T-helper 2 cell treated with Interferon-gamma antibody and Interleukin-4, amounts not matched to agents 100 ng/mL and 5 ng/mL, for 36 hours (primary cell): ENCODE results near the gene IQSEC1. TPM values are rescaled to one million over a fixed set of nuclear protein-coding genes. Genes with fewer than 3 reads are reported as not detected.

Experiments
- intact Hi-C: fragments of 100-400 bp; cut with micrococcal nuclease; formaldehyde crosslinking; loops from one replicate; pipeline ENCODE4 v1.15.1; 2023
- total RNA-seq: library from RNA; stranded (reverse); gene quantifications from 2 replicates; pipeline ENCODE4 v1.2.3, GENCODE V29; 2022

The IQSEC1 gene
- total RNA-seq, 1 donor from 2014 or later: 50.3 TPM

DNA sequence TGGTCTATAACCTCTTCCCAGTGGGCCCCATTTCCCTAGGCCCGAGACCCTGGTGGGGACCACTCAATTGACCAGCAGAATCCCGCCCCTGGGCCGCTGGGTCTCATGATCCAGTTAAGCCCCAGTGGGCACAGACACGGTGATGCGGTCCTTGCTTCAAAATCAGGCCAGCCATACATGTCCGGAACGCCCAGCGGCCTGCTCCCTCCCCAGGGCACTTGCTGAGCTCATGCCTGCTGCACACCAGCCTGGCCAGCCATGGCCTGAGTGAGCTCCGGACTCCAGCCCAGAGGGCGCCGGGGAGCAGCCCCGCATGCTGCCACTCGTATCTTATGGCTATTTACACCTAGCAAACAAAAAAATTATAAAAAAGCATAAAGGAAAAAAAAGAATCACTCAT is 34.4 kb upstream of the IQSEC1 start:
- intact Hi-C loops: no loop called here

DNA sequence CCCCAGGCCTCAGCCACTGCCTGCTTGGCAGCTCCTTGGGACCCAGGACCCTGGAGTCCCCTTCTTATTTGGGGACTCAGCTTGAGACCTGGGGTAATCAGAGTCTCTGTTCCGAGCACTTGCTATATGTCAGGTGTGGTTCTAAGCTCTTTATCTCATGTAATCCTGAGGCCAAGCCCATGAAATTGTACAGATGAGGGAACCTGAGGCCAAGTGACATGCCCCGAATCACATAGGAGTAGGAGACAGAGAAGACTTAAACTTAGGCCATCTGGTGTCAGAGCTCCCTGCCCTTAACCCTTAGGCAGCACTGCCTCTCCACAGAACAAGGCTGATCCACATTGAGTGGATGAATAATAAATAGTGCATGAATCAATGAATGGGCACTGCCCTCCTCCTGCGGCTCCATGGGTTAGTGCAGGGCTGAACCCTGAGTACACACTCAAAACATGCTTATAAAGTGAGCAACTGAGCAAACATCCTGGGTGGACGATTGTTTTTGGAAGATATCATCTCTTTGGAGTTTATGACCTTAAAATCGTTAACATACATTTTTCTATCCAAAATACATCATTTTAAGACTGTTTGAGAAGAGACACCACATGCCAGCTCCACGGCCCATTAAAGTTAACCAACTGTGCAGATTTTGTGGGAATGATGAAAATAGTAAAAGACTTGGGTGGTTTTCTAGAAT is 33.2 kb upstream of the IQSEC1 start:
- intact Hi-C loops: no loop called here

DNA sequence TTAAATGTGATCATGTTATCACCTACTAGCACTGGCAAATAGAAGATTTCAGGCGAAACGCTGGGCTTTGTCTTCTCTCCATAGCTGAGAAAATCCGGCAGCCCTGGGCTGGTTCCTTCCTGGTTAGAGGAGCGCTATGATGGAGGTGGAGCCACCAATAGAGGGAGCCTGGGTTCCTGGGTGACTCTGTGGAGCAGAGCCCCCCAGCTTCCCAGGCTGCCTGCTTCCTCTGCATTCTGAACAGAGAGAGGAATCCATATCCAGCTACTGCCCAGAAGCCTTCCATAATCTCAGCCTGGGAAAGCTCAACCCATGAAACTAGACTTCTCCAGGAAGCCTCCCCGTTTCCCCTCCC is 32.6 kb upstream of the IQSEC1 start:
- intact Hi-C loops: no loop called here

DNA sequence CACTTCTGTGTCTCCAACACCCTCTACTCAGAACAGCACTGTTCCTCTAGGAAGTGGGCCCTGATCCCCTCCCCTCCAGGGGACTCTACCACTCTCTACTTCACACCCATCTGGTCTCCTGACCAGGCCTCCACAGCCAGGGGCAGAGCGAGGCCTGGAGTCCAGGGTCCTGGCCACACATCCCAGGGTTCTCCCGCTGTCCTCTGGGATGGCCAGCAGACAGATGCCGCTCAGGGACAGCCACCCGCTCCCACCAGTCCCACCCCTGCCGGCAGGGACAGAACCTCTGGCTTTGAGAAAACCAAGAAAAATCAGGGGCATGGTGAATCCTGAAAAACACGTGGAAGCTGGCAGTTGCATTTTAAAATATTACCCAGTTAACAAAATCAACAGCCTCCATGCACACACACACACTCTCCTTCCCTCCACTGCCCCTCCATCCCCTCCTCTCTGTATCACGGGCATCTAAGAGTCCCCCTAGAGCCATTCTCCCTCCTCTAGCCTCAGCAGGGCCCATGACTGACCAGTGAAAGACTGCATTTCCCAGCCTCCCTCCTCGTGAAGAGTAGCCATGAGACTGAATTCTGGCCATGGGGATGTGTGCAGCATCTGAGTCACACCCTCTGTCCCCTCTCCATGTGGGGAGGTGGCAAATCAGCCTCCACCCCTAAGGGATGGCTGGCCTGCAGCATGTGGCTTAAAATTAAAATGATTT is 32.1 kb upstream of the IQSEC1 start:
- intact Hi-C loops: no loop called here

DNA sequence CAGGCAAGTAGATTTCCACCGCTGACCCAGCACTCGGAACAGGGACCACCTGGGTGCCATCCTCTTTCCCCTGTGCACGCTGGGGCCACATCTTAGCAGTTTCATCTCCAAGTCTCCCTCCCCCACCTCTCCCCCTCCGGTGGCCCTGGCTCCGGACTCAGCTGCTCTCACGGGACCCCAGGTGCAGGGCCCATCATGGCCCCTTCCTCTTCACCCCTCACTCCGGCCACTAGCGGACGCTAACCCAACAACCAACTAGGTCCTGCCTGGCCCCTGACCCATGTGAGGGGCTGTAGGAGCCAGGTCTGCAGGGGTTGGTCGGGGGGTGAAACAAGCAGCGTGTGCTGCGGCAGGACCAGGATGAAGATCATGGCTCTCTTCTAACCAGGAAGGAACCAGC is 31.3 kb upstream of the IQSEC1 start:
- intact Hi-C loops: no loop called here

DNA sequence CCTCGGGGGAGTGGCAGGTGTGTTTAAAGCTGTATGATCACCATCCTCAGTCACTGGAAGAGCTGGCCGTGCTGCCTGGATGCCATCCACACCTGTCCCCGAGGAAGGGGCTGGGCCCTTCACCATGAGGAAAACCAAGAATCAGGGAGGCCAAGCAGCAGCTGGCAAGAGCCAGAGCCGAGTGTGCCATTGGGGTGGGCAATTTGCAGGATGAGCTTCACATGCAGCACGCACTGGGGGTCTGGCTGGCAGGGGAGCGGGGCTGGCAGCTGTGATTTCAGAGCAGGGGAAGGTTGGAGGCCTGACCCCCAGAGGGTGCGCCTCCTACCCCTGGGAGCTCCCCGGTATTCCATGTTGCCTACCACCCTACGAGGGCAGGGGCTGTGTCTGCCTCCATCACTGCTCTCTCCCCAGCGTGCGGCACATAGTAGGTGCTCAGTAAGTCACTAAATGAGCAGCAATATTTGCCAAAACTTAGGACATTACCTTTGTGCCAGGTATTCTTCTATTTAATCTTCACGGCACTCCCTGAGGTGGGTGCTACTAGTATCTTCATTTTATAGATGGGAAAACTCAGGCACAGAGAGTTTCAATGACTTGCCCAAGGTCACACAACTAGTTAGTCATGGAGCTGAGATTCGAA is 30.3 kb upstream of the IQSEC1 start:
- intact Hi-C loops: no loop called here

DNA sequence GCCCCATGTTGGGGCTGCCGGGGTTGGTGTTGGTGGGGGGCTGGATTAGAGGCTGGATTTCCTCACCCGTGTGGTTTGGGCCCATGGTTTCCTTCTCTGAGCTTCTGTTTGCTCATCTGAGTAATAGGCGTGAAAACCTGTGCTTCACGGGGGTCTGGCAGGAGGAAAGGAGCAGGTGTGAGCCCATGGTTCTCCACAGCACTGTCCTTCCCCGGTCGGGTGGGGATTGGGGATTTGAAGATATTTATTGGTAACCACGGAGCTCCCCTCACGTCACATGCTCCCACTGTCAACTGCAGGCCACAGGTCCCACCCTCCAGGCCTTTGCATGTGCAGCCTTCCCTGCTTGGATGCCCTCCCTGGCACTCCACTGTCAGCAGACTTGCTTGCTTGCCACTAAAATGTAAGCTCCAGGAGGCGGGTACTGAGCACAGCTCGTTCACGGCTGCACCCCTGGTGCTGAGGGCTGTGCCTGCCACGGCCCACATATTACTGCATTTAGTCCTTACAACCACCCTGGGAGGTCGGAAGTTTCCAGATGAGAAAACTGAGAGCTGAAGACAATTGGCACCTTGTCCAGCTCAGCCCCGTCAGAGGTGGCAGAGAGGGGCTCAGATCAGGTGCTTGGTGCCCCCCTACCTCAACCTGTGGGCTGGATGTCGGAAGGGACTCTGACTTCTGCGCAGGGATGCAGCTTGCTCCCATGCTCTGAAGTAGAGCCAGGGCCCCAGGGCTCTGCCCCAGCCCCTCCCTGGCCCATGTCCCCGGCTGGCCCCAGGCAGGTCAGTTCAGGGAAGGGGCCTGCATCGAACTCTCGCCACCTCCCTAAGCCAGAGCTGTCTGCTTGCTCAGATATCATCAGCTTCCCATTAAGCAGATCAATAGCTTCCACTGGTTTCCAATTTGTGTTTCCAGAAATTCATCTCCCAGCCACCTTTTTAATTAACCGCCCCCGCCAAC is 29.4 kb upstream of the IQSEC1 start:
- intact Hi-C loops: no loop called here

DNA sequence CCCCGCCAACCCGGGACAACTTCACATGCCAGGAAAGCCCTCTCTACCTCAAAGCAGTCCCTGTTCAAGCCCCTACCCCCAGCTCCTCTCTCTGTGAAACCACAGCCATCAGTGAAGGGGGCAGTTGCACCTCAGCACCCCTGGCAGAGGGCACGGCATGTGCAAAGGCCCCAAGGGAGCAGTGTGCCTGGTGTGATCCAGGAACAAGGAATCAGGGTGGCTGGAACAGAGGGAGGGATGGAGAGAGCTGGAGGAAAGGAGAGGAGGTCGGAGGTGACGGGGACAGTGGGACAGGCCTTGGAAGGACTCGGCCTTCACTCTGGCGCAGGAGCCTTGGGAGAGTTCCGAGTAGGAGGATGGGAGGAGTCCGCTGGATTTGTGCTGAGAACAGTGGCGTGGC is 26.5 kb upstream of the IQSEC1 start:
- intact Hi-C loops: loop anchor here (10.0 kb wide), 1 partner anchor 135 kb away; no protein-coding TSS in a partner anchor

DNA sequence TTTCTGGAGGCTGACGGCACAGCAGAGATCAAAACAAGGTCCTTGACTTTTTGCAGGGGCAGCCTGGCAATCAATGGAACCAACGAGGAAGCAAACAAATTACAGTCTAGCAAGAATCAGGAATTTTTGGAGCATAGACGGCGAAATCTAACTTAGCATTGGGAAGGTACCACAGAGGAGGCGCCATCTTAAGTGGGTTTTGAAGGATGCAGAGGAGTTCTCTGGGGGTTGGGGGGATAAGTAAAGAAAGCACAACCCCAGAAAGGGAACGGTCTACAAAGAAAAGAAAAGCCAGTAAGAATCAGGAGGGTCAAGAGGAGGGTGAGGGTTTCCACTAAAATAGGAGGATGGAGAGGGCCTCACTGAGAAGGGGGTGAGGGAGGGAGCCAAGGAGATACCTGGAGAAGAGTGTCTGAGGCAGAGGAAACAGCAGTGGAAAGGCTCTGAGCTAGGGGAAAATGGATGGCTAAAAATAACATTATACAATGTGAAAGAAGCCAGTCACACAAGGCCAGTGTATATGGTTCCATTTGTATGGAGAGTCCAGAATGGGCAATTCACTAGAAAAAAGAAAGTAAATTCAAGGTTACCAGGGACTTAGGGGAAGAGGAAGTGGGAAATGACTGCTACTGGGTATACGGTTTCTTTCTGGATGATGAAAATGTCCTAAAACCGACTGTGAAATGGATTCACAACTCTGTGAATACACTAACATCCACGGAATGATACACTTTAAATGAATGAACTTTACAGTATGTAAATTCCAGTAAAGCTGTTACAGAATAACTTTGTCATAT is 25.2 kb upstream of the IQSEC1 start:
- intact Hi-C loops: loop anchor here (10.0 kb wide), 1 partner anchor 136 kb away; no protein-coding TSS in a partner anchor

DNA sequence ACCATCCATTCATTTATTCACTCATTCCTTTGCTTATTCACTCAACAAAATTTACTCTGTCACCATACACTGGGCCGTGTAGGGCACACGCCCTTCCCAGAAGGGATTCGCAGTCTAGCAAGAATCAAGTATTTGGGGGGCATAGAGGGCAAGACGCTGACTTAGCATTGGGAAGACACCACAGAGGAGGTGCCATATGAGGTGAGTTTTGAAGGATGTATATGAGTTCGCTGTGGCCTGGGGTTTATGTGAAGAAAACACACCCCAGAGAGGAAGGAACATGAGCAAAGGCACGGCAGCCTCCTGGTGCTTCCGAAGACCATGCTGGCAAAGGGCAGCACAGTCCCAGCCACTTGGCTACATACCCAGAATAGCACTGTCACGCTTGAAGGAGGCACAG is 23.1 kb upstream of the IQSEC1 start:
- intact Hi-C loops: loop anchor here (10.0 kb wide), 1 partner anchor 138 kb away; no protein-coding TSS in a partner anchor

DNA sequence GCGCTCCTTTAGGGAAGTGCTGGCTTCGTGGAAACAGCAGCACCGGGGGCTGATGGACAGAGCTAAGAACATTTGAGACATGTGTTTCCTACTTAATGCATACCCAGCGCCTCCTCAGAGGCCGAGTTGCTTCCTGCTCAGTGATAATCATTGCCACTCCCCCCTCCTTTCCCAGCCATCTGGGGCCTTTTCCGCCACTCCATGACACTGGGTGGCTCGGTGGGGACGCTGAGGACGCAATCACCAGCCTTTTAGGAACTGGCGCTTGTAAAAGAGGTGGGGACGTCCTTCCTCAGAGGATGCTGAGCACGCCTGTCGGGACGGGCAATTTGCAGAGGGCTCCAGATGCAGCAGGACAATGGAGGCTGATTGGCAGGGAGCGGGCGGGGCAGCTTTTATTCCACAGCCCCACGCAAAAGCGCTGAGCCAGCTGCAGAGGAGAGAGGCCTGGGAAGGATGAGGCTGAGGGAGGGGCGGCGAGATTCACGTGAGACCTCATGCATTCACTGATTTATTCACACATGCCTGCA is 22.2 kb upstream of the IQSEC1 start:
- intact Hi-C loops: loop anchor here (10.0 kb wide), 1 partner anchor 139 kb away; no protein-coding TSS in a partner anchor

DNA sequence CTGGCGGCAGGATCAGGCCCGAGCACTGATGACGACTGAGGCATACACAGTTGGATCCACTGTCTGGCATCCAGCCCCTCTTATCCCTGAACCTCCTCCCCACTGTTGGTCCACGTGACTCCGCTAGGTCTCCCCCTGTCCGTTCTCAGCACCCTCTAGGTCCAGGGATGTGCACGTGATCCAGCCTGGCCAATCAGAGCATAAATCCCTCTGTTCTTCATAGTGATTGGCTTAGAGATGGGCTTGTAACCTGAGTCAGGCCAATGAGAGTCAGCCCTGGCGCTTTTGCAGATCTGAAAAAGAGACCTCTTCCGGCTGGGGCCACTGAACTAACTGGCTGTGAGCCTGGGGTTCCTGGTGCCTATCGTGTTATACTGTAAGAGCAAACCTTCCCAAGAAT is 20.5 kb upstream of the IQSEC1 start:
- intact Hi-C loops: loop anchor here (2.0 to 10.0 kb wide), 2 partner anchors 141 to 359 kb away; no protein-coding TSS in a partner anchor

DNA sequence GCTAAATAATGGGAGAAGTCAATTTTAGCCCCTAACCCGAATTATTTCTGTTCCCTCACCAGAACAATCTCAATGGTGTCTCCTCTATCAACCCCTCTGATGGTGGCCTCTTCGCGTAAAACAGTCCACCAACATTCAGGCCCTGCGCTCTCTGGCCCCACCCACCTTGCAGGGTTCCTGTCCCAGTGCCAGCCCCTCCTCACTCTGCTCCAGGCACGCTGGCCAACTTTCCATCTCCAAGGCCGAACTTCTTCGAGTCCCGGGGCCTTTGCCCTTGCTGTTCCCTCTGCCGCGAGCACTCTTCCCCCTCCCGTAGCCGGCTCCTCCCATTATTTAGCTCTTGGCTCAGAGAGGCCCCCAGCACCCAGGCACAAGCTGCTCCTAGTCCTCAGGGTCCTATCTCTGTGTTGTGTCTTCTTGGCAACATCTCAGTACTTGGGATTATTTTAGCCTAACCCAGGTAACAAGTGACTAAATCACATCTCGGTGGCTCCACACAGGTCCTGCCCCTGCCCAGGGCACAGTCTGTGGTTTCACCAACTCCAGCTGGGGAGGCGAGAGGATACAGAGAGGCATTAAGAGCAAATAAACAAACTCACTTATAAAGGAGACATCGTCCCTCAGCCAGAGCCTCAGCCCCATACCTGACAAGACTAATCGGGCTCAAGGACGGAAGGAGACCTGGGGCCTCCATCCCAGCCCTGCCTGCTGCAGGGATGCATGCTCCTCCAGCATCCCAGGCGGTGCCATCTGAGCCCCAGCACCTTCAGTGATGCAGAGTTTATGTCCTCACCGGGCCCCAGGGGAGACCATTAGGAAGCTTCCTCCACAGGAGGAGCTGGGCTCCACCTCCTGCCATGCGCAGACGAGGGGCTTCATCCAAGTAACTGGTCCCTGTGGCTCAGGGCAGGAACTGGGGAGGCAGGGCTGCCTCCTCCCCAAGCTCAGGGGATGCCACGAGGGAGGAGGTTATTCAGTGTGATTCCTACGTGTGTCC is 19.7 kb upstream of the IQSEC1 start:
- intact Hi-C loops: loop anchor here (1.0 to 10.0 kb wide), 4 partner anchors 142 to 555 kb away; no protein-coding TSS in a partner anchor

DNA sequence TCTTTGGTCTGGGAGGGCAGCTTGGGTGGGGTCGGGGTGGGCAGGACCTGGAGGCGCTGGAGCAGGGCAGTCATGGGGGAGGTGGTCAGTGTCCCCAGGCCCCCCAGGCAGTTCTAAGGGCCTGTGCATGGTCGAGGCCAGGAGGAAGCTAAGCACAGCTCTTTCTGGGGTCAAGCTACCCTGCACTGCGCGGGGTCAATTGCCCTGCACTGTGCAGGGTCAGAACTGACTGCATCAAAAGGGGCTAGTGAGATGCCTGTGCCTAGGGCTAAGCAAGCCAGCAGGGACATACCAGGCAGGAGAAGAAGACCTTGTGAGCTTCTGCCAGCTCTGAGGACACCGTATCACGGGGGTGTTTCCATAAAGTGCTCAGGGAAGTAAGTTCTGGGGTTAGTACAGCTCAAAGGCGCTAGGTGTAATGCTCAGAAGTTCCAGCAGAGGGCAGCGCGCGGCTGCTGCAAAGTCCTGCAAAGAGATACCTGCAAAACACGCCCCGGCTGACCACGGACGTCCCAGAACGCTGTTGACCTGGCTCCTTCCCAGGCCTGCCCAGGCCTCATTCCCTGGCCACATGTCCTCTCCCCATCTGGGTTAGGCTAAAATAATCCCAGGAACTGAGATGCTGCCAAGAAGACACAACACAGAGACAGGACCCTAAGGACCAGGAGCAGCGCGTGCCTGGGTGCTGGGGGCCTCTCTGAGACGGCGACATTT is 18.8 kb upstream of the IQSEC1 start:
- intact Hi-C loops: loop anchor here (1.0 to 10.0 kb wide), 4 partner anchors 143 to 556 kb away; no protein-coding TSS in a partner anchor

DNA sequence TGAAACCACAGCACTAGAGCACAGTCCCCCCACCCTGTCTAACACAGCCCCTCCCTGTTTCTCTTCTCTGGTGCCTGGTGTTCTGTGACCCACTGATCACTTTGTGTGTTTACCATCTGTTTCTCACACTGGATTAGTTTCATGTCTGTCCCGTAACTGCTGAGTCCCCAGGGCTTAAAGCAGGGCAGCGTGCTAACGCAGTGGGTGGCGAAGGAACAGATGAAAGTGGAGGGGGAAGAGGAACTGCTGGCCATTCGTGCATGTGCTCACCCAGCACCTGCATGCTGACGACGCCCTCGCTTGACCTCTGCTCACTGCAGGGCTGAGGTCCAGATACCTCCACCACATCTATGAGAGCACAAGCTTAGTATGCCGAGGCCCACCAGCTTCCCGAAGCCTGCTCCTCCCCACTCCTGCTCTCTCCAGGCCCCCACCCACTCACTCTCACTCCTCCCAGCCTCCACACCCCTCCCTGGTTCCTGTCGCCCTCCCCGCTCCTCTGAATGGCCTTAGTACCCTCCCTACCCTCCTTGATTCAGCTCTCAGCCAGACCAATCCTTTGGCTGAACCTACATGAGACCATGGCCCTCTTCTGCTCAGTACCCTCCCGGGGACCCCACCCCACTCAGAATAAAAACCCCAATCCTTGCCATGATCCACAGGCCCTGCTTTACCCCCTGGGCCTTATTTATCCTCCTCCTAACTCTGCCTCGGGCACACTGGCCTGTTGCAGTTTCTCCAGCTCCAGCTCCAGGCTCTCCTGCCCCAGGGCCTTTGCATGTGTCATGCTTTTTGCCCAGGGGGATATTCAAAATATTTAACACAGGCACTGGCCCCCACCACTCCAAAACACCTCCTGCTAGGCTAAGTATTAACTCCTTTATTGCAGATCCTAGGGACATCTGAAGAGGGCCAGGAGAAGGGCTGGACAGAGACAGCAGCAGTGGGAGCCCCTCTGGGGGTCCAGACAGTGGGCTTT is 15.1 kb upstream of the IQSEC1 start:
- intact Hi-C loops: no loop called here

DNA sequence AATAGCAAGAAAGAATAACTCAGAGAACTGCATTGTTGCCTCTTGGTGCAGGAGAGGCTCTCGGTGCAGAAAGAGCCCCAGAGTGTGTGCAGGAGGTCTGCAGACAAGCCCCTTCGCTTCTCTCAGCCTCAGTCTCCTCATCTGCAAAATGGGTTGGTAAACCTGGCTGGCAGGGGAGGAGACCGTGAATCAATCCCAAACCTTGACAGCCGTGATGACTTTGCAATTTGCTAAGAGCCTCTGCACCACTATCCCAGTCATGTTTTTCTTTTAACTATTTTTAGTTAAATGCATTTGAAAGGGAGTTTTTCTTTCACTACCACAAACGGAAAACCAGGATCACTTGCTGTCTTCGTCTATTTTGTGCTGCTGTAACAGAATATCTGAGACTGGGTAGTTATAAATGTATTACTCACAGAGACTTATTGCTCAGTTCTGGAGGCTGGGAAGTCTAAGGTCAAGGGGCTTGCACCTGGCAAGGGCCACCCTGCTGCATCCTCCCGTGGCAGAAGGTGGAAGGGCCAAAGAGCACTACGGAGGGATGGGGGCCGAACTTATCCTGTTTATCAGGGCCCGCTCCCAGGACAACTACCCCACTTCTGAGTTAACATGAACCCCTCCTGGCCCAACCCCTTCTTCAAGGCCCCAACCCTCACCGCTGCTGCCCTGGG is 14.2 kb upstream of the IQSEC1 start:
- intact Hi-C loops: no loop called here
